ENCODE results near the gene C6orf47.
"Not testable (repeated sequence)": the region's sequence is repeated elsewhere in the genome, so short reads cannot be mapped to it uniquely, and the experiment has no call there.

The C6orf47 gene, protein sequence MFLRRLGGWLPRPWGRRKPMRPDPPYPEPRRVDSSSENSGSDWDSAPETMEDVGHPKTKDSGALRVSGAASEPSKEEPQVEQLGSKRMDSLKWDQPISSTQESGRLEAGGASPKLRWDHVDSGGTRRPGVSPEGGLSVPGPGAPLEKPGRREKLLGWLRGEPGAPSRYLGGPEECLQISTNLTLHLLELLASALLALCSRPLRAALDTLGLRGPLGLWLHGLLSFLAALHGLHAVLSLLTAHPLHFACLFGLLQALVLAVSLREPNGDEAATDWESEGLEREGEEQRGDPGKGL

DNA sequence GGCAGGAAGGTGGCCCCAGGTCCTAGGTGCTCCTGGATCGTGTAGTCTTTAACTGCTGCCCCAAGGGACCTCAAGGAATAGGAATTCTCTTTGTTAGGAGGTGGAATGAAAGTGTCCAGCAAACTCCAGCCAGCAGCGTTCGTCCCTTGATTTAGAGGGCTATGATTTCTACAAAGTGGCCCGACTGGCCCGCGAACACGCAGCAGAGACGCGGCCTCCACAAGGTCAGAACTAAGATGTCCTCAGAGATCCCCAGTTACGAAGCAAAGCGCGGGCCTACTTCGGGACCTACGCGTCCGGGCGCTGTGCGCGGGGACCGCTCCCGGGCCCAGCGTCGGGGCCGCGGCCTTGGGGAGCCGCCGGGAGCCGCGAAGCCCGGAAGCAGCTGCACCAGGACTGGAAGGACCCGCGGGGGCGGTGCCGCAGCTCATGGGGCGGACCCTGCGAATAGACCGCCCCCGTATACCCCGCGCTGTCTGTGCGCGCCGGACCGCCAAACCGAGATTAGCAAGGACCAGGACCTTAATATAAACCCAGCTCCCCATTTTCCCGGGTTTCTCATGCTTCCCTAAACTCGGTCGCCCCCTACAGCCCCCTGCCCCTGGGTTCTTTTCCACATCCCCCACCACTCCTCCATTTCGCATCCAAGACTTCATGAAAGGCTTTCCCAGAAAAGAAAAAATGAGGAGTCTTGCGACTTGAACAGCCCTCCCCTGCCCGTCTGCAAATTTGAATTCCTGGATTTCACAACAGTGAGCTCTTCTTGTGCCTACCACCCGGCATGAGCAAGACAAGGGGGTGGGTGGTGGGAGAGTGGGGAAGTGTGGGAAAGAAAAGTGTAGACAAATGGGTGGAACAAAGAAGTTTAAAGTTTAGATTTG lies at the start of gene C6orf47:
Gene C6orf47 (minus strand): TSS at position 398 of the 881 bp plus-strand sequence. CDS start 831 bp downstream, outside the sequence.
- DNase-seq, result peak; percentile 77

DNA sequence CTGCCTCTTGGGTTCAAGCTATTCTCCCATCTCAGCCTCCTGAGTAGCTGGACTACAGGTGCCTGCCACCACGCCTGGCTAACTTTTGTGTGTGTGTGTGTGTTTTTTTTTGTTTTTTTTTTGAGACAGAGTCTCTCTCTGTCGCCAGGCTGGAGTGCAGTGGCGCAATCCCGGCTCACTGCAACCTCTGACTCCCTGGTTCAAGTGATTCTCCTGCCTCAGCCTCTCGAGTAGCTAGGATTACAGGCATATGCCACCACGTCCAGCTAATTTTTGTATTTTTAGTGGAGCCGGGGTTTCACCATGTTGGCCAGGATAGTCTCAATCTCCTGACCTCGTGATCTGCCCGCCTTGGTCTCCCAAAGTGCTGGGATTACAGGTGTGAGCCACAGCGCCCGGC lies 48.6 kb upstream of the C6orf47 start:
- DNase-seq, result not testable (repeated sequence)

DNA sequence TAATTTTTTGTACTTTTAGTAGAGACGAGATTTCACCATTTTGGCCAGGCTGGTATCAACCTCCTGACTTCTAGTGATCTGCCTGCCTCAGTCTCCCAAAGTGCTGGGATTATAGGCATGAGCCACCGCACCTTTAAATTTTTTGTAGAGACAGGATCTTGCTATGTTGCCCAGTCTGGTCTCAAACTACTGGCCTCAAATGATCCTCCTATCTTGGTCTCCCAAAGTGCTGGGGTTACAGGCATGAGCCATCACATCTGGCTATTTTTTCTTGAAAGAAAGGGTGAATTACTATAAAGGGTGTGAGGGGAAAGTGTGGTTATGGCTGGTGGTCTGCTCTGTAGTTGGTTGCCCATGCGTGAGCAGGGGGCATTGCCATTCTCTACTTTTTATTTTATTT lies 47.6 kb upstream of the C6orf47 start:
- DNase-seq, result no peak

DNA sequence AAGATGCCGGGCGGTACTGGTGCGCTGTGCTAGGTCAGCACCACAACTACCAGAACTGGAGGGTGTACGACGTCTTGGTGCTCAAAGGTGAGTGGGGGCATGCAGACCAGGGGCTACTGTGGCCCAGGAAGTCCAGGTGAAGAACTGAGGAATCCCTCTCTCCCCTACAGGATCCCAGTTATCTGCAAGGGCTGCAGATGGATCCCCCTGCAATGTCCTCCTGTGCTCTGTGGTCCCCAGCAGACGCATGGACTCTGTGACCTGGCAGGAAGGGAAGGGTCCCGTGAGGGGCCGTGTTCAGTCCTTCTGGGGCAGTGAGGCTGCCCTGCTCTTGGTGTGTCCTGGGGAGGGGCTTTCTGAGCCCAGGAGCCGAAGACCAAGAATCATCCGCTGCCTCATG lies 47.1 kb upstream of the C6orf47 start:
- DNase-seq, result no peak

DNA sequence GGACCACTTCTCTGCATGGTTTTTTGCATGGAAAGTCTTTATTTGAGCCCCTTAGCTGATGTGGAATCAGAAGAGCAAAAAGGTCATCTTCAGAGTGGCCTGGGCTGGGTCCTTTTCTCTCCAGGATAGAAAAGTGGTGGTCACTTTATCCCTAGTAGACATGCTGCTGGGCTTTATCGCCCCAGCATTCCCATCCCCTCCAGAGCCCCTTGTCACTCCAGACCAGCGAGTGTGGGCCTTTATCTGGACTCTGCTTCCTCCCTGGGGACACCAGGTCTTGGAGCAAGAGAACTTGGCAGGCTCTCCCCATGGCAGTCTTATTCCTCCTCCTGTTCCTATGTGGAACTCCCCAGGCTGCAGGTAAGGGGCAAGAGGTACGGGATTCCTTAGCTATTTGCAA lies 46.0 kb upstream of the C6orf47 start, which contains the start of gene LY6G6F:
Gene LY6G6F (plus strand): TSS at position 268 of the 400 bp plus-strand sequence. CDS start 41 bp downstream, at position 309.
- DNase-seq, result no peak

DNA sequence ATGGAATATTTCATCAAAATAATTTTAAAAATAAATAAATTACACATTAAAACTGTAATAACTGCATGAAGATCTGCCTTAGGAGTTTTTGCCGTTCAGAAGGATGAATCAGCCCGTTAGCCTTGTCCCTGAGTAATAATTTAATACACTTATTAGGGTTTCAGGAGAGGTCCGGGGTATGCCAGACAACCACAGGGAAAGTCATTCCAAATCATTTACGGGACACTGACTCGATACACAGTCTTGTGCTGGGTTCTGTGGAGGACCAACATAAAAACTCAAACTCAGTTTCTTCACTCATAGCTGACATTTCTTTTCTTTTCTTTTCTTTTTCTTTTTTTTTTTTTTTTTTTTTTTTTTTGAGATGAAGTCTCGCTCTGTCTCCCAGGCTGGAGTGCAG lies 45.4 kb upstream of the C6orf47 start:
- DNase-seq, result no peak

DNA sequence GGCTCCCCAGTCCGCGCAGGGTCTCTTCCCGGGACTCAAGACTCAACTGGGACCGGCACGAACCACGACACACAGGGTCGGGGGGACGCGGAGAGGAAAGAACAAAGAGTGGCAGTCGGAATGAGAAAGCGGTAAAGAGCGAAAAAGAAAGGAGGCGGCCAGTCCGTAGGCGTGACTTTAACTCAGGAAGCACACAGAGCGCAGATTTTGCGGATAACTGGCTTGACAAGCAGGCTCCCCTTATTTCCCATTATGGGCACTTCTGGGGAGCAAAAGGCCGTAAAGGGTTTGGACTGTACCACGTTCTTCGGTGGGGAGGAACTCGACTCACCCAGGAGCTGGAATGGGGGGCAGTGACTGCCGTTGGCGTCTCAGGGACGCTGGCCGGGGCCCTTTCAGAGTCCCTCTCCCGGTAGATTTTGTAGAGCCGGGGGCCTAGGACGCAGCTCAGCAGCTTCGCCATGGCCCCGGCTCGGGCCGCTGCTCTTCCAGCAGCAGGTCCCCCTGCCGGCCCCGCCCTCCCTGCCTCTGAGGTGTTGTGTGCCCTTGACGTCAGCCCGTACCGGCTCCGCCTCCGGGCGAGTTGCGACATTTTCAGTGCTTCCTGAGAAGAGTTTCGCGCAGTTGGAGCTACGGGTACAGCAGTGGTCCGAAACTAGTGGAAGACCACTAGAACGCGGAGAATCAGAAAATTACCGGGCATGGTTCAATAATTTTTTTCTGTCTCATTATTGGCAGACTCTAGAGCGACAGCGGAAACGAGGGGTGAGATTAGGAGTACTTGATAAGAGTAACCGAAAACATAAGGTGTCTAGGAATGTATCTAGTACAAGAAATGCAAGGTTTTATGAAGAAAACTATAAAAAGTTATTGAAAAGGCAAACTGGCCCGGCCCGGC lies 42.5 kb upstream of the C6orf47 start, which contains the start of gene ABHD16A:
Gene ABHD16A (minus strand): TSS at position 506 of the 898 bp plus-strand sequence. CDS start 43 bp downstream, at position 463.
- peak; percentile 98 for DNase-seq

DNA sequence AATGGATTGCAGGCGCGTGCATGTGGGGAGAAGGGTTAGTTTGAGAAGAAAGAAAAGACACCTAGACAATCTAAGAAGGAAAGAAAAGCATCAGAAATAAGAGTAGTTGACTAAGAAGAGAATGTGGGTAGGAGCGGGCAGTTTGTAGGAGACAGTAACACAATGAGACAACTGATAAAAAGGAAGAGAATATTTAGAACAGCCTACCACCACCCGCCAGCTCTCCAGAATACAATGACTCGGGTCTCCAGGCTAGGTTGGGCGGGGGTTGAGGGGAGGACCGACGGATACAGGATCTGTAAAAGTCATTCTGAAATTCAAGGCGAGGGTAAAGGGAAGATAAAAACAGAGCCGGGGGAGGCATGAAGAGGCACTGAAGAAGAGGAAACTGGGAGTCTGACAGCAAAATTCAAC lies 41.8 kb upstream of the C6orf47 start:
- peak; percentile 33 for DNase-seq

DNA sequence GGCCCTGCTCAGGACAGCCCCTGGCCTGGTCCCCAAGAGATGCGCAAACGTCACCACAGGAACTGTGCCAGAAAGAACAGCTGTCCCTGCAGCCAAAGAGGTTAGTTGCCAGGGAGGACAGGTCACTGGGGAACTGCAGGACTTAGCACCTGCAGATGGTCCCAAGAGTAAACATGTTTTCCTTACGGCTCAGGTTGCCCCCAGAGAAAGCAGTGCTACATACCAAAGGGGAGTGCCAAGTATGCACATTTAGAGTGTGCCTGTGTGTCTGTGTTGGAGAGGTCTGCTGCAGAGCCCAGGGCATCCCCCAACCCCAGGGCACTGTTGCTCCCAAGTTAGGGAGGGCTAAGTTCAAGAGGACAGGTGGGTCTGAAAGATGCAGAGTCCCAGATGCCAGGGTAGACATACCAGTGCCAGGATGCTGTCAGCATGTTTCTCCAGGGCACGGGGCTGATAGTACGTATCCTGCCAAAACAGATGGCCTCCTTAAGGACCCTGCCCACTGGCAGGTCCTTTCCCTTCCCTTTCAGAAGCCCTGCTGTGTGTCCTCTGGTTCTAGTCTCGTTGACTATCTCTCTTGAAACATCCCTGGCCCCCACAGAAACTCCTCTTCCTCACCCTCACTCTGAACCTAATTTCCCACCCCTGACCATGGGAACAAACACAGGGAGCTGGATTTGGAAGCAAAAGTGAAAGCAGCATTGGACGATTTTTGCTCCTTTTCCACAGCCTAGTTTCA lies 41.3 kb upstream of the C6orf47 start:
- no peak for DNase-seq

DNA sequence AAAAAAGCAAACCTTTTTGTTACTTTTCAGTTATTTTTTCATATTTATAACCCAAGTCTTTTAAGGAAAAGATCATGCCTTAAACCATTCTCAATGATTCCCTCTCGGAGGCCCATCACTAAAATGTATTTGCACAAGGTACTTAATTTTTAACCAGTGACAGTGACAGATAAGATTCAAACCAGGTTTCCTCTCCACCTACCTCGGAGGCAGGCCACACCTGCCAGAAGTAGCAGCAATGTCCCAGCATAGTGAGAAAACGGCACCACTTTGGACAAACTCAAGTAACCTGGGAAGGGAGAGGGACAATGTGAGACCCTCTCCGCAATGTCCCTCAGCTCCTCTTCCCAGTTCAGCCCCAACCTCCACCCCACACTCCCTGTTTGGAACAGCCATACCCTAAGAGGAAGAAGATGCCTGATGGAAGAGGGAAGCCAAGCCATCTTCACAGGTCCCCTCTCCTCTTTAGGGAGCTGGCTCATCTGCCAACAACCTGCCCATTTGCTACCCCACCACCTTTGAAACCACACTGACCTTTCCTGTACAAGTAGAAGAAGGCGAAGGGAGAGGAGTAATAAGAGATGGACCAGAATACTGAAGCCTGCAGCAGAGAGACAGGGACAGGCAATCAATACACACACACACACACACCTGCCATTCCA lies 40.3 kb upstream of the C6orf47 start:
- no peak for DNase-seq

DNA sequence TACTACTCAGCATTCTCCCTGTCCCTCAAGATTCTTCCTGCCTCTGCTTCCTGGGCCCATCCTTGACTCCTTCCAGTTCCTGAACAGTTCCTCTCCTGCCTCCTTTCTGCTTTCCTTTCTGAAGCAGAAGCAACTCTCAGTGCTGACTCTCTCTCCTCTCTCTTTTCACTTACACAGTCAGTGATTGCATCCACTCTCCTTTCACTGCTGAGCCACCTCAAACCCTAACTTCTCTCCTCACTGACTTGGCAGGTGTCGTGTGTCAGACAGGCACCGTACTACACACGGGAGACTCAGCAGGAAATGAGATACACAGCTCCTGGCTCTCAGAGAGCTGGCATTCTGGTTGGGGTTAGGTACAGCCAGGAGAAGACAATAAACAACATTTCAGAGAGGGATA lies 37.0 kb upstream of the C6orf47 start:
- no peak for DNase-seq

DNA sequence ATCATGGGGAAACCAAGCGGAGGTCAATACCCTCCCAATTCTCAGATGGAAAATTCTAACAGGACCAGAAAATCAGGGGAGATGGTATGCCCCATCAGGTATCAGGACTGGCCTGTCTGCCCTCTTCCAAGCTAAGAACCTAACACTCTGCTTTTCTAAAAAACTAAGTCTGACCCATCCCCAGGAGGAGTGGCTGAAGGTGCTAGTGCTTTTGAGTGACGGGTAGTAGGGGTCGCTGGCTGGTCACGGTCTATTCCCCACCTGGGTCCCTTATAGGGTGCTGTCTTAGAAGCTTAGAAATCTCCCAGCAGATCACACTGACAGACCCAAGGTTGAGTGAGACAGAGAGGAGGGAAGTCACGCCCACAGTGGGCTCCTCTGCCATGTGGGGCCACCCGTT lies 33.0 kb upstream of the C6orf47 start:
- DNase-seq, result no peak

DNA sequence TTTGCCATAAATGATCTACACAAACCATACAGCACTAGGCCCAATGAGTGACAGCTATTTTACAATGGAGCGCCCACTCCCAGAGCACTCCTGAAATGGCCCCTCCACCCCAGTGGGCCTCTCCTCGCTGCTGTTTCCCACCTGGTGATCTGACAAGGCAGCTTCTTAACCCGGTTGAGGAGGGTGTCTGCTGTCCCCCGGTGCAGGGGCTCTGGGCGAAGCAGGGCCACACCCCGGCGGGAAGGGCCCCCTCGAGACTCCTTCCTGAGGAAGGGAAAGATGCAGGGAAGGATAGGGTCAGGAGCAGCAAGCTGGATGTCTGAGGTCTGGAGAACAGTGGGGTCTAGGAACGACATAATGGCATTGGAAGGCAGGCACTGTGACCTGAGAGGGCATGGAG lies 32.3 kb upstream of the C6orf47 start:
- DNase-seq, result no peak

DNA sequence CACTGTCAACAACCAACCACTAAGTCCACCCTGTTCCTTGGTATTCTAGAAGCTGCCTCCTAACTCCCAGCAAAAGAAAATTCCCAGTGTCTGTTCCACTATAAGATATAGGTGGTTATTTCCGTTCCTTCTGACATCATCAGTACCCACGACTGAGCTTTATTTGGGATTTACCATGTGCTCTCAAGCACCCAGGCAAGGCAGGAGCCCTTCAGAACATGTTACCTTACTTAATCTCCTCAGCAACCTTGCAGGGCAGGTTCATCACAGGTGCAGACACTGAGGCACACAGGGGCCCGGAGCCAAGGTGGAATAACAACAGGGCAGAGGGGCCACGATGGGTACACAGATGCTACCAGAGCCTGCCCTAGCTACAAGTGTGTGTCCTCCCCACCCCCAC lies 31.8 kb upstream of the C6orf47 start:
- no peak for DNase-seq

DNA sequence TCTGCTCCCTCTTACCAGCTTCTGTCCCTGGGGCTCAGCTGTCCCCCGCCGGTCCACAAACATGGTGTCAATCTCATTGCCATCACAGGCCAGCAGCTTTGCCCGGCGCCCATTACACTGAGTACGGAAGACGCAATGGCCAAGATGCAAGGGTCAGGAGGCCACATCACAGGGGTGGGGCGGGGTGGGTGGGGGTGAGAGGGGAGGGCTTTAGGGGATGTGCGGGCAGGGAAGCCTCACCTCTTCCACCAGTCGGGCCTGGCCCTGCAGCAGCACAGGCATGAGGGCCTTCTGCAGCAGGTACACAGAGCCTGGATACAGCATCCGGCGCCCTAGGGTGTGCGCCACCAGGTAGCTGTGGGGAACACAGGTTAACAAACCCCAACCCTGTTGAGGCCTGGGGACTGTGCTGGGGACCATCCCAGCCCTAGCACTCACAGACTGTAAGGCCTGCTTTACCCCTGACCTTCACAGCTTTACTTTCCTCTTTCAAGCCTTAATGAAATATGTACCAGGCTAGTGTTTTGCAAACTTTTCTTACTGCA lies 31.1 kb upstream of the C6orf47 start:
- no peak for DNase-seq

DNA sequence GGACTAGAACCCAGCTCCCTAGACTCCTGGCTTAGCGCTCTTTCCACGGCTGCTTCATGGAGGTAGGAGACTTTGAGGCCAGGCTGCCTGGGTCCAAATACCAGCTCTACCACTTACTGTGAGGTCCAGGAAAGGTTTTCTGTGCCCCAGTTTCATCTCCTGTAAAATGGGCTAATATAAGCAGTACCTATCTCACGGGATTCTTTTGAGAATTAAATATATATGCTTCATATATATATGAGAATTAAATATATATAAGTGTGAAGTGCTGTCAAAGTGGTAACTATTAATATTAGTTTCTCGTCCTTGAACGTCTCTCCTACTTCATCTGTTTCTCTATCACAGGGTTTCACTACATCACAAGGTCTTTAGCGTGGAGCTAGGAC lies 30.5 kb upstream of the C6orf47 start:
- DNase-seq, result no peak

DNA sequence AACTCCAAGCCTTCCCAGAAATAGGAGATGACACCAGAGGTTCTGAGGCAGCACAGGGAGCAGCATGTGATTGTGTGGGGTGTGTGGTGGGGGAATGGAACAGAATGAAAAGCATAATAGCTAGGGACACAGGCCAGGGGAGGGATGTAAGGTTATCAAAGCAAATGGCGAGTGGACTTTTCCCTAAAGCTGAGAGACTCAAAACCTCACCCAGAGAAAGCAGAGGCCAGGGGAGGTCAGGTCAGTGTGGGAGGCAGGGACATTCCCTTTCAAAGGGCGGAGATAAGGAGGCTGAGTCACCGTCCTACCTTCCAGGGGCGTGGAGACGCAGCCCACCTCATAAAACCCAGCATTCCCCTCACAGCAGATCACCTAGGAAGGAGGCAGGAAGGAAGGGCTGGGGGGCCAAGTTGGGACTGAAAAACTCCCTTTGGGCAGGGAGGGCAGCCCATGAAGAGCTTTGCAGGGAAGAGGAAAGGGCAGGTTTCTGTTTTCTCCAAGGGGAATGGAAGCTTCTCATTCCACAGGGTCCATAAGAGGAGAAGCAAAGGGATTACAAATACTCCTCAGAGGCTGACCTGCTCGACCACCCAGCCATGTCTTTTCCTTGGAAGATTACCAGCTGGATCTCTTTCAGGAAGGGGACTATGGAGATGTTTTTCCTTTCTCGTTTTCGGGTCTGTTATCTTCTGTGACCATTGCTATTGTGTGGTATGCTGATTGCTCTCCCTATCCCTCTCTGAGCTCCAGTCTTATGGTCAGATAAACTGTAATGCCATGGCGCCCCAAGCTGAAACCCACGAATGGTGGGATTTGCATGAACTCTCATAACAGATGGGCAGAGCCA lies 29.9 kb upstream of the C6orf47 start:
- DNase-seq, result no peak

DNA sequence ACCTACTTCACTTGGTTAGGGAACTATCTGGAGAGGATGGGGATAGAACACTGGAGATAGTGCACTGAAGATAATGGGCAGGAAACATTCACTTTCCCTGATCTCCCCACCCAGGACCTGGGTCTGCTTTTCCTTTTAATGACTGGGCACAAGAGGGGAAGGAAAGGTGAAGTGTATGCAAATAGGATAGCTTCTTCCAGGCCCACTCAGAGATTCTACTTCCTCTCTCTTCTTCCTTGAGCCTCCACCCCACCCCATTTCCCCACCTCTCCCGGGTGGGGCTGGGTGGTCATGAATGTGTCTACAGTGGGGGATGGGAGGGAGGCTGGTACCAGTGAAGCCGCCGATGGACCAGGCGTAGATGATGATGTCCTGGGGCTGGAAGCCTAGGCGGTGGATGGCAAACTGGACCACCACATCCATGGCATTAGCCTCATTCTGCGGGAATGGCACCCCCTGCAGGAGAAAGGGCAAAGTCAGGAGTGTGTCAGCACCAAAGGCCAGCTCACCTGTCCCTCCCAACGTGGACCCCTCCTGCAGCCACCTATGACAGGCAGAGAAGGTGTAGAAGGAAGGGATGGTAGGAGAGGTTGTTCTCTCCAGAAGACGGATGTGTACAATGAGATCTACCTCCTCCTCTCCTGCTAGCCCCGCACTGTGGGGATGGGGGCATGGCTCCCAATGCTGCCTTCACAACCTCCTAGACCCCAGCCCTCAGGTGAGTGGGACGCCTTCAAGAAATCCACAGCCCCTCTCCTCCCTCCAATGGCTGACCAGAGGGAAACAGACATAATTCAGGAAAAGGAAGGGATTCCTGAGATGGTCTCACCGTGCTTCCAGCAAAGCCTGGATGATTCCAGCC lies 28.9 kb upstream of the C6orf47 start:
- DNase-seq, result peak; percentile 13
